Stimulated activated CD8-positive, alpha-beta memory T cell treated with anti-CD3 and anti-CD28 coated beads, Interleukin-4, amount 100 ng/mL, for 48 hours (primary cell): ENCODE results near the gene ST8SIA6.
"Not testable (repeated sequence)": the region's sequence is repeated elsewhere in the genome, so short reads cannot be mapped to it uniquely, and the experiment has no call there.

Experiments used
- DNase-seq: peaks from one replicate; pipeline ENCODE4 v3.0.0-alpha.2; 2020

Gene ST8SIA6

DNA sequence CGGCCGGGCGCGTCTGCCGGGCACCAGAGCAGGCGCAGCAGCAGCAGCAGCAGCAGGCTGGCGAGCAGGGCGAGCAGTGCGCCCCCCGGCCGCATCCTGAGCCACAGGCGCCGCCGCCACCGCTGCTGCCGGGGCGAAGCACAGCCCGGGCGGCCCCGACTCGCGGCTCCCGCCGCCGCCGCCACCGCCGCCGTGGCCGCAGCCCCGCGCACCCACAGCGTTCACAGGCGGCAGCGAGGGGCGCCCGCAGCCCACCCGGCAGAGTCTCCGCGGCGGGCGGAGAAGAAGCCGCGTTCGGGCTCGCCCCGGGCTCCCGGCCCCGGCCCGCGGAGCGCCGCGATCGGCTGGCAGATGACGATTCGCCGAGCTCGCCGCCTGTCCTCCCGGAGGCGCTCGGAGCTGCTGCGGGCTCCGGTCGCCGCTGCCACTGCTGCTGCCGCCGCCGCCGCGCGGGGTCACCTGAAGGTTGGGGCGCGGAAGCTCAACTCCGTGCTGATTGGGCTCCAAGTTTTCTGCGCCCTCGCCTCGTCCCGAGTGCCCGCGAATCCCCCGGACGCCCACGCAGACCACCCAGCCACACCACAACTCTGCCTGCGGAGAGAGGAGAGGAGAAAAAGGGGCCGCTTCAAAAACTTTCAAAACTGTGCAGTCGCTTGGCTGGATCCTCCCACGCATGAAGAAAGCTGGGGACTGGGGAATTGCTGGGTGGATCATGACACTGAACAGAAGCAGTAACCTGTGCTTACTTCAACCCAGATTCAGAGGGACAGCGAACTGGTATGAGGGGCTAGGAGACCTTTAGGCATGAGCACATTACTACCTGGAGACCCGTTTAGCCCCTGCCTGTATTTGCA lies at the start of gene ST8SIA6:
Gene ST8SIA6, minus strand, starts transcription at position 435 of the 854 bp plus-strand sequence. Its CDS starts 340 bp downstream, at position 95.
- peak; percentile 50 for DNase-seq

DNA sequence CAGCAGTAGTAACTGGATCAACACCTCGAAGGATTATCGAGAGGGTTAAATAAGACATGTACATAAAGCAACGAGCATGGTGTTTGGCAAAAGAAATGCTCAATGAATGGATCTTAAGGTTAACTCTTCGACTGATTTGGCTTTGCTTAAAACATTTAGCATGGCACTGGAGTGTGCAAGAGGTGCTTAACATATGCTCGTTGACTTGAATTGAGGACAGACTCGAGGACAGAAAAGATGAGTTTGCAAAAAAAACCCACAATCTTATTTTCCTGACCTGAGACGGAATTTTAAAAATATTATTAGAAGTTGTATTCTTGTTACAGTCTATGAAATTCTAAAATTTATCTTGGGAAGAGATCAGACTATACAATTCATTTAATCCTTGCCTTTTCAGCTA lies 49.4 kb upstream of the ST8SIA6 start:
- DNase-seq = no peak

DNA sequence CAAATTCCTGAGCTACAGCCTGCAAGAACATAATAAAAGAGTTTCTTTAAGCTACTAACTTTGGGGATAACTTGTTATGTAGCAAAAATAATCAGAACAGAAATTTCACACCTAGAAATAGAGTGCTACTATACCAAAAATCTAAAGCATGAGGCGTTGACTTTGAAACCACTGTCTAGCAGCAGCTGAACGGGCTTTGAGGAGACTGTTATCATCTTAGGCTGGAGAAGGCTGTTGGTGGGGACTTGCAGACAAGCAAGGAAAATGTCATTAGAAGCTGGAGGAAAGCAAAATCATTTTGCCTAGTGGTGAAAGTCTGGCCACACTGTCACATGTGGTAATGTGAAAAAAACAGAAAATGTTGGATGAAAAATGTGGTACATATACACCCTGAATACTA lies 48.4 kb upstream of the ST8SIA6 start:
- DNase-seq = no peak

- DNase-seq = not testable (repeated sequence)
Measured at GRCh38 chr10:17499014-17499413, 44.6 kb upstream of the ST8SIA6 start.

DNA sequence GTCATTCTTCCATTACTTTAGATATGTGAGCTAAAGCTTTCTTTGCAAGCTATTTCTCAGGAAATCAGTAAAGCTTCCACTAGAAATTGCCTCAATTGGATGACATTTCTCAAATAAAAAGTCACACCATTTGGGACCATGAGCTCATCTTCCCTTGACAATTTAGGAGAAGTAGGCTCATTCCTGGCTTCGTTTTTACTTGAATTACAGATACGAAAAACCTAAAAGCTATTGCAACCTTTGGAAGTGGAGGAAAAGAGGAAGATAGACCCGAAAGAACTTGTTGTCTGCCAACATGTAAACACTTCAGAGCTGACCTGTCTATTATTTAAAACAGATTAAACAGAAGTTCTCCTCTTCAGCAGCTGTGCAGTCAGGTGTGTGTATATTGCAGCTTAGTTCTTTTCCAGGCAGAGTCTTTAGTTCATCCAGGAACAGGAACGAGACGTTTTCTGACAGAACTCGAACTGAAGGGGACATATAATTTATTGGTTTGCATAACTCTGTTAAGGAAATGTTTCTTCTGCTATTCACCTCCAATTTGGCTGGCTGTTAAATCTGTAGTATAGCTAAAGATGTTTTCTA lies 43.1 kb upstream of the ST8SIA6 start:
- no peak for DNase-seq

DNA sequence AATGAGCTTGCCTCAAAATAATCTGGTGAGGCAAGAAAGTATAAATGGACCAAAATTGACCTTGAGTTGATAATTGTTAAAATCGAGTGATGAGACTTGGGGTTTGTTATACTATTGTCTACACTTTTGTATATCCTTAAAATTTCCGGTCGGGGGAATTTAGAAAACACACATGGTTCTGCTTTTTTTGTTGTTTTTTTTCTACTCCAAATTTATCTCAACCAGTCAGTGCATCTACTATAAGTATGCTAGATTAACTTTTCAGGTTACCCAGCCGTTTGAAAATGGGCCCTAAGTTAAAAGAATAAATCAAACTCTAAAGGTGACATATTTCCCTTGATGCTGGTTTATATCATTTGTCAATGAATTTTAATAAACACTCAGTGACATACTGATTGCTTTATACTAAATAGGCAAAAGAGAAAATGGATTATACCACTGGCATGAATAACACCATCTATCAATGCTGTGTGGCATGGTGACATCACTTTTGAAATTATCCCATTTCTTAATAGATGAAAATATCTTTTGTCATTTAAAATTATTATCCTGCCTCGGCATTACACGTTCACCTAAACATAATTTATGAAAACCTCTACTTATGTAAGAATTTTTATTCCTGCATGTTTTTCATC lies 40.3 kb upstream of the ST8SIA6 start:
- no peak for DNase-seq

GRCh38 chr10:17488848-17489247 lies 34.5 kb upstream of the ST8SIA6 start:
- DNase-seq = no peak

GRCh38 chr10:17483079-17483478 lies 28.7 kb upstream of the ST8SIA6 start:
- DNase-seq = no peak

DNA sequence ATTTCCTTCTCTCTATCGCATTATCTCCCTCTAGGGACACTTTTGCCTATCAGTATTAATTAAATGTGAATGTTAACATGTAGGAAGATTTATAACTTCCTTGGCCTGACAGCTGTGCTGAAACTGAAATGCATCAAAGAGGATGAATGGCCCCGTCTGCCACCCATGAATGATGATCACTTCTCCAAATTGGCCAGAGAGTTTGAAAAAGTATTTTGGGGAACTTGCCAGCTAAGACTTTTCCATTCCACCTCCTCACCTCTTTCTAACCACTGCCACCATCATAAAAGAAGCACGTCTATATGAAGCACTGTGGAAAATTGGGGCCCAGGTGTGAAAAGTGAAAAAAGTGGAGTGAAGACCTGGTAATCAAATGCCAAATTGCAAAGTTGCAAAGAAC lies 25.4 kb upstream of the ST8SIA6 start:
- no peak for DNase-seq

GRCh38 chr10:17479015-17479615 lies 24.7 kb upstream of the ST8SIA6 start:
- DNase-seq = no peak

DNA sequence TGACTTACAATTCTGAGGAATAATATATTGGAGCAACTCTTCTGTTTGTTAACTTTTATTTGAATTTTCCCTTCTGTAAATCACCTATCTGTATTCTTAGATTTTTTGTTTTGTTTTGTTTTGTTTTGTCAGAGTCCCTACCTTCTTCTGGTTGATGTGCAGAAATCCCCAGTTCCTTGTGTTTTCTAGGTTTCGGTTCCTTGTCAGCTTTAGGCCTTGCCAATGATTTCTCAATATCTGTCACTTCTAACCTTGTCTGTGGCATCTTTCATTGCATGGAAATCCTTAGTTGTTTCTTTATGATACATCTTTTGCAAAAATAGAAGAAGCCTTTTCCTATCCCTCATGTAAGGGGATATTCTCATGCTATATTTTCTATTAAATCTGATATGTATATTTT lies 21.7 kb upstream of the ST8SIA6 start:
- no peak for DNase-seq

DNA sequence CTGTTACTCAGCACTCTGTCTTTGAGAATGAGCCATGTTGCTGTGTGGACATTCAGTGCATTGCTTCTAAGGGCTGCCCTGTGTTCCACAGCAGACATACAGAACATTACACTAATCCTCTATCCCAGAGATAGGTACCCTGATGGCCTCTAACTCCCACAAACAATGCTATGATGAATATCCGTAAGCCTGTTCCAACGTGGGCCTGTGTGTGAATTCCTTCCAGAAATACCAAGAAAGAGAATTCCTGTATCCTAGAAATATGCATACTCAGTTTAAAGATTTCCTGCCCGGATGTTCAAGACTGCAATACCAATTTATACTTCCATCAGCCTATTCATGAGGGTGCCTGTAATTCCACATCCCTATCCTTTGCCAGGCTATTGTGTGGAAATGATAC lies 21.3 kb upstream of the ST8SIA6 start:
- DNase-seq = no peak

GRCh38 chr10:17474595-17475323 lies 20.4 kb upstream of the ST8SIA6 start:
- no peak for DNase-seq

DNA sequence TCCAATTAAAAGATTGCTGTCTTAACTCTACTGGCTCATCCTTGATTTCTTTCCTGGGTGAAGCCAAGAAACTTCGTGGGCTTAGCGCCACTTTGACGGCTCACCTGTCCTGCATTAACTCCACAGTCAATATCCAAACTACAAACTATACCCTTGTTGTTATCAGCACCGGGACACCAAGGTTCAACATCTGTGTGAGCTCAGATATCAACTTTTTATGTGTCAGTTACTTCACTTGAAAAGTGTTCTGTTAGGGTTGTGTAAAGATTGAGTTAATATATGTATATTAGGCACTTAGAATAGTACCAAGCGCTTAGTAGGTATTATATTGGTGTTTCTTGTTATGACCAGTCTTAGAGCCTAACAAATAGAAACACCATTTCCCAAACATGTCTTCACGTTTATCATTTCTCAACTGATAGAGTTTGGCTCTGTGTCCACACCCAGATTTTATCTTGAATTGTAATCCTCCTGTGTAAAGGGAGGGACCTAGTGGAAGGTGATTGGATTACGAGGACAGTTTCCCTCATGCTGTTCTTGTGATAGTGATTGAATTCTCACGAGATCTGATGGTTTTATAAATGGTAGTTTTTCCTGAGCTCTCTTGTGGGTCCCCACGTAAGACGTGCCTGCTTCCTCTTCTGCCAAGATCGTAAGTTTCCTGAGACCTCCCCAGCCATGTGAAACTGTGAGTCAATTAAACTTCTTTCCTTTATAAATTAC lies 19.0 kb upstream of the ST8SIA6 start:
- no peak for DNase-seq

GRCh38 chr10:17472481-17473227 lies 18.3 kb upstream of the ST8SIA6 start:
- DNase-seq = no peak

- DNase-seq = no peak
Measured at GRCh38 chr10:17470246-17470645, 15.9 kb upstream of the ST8SIA6 start.

- DNase-seq = no peak
Measured at GRCh38 chr10:17465328-17466125, 11.1 kb upstream of the ST8SIA6 start.

- DNase-seq = no peak
Measured at GRCh38 chr10:17464545-17464944, 10.2 kb upstream of the ST8SIA6 start.

DNA sequence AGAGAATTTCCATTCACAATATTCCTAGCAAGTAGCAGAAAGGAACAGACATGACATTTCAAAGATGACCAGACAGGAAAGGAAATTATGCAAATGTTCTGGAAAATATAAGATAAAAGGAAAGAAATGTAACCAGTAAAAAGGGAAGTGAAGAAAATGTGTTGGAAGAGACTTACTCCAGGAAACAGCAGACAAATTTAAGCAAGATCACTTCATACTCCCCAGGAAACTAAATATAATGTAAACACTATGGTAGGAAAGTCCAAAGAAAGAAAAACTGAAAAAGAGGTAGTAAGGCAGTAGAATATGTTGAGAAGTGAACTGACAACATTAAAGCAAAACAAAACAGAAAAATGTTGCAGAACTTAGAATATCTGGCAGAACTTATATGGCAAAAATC lies 6.4 kb upstream of the ST8SIA6 start:
- DNase-seq = no peak

GRCh38 chr10:17457083-17457482 lies 2.7 kb upstream of the ST8SIA6 start:
- no peak for DNase-seq
